Measurements from ENCODE around the gene AREG. TPM values are rescaled to one million over a fixed set of nuclear protein-coding genes. Genes with fewer than 3 reads are reported as not detected.
A peak's percentile ranks its signal among the peaks of the same experiment; 100 is the strongest.

The AREG gene
- total and polyA plus RNA-seq, 9 donors = 0.48 to 146 (median 6.7) TPM

DNA sequence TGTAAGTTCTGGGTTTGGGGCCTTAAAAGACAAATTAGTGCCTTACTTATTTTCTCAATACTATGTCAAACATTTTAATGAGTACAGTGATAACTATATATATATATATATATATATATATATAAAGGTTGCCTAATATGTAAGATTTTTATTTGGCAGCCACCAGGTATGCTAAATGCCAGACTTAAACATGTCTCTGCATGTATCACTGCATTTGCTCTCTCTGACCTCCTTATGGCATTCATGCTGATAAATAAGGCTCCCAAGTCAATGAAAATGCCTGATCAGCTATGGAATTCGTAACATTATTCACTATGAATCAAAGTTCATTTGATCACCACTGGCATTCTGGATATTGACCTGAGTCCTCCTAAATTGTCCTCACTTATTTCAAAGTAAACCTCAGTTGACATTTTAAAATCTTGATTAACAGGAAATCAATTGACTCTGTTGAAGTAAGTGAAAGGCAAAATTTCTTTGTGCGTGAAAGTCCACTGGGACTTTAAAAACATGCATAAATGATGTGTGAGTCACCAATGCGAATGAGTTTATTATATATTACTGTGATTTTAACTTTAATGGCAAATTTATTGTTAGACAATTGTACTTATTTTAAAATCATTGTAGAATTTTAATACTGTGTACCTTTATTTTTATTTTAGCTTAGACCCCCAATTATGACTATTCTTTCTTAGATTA lies 29.2 kb upstream of the AREG start:
- H3K9me3 ChIP-seq = no peaks in the 10 kb centered on the region
- WGBS, 3 donors = 90 to 93% (median 91%) methylated on average over 3 of the region's 3 CpGs
- H3K27ac ChIP-seq = no peak overlapping the region
- intact Hi-C loops (cut with DNase I) = no loop called here
- DNase-seq = no peak
- no peaks in the 10 kb centered on the region for H3K4me1 ChIP-seq (ENCODE audit: insufficient read depth)
- no peak overlapping the region for H3K4me3 ChIP-seq
- no peaks in the 10 kb centered on the region for H3K36me3 ChIP-seq
- H3K27me3 ChIP-seq = no peaks in the 10 kb centered on the region
- TF ChIP-seq POLR2A (IDR thresholded peaks at IDR 0.05) = no peak
- TF ChIP-seq, protein P1, sequence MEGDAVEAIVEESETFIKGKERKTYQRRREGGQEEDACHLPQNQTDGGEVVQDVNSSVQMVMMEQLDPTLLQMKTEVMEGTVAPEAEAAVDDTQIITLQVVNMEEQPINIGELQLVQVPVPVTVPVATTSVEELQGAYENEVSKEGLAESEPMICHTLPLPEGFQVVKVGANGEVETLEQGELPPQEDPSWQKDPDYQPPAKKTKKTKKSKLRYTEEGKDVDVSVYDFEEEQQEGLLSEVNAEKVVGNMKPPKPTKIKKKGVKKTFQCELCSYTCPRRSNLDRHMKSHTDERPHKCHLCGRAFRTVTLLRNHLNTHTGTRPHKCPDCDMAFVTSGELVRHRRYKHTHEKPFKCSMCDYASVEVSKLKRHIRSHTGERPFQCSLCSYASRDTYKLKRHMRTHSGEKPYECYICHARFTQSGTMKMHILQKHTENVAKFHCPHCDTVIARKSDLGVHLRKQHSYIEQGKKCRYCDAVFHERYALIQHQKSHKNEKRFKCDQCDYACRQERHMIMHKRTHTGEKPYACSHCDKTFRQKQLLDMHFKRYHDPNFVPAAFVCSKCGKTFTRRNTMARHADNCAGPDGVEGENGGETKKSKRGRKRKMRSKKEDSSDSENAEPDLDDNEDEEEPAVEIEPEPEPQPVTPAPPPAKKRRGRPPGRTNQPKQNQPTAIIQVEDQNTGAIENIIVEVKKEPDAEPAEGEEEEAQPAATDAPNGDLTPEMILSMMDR (IDR thresholded peaks at IDR 0.05) = no peak
- TF ChIP-seq EP300 (IDR thresholded peaks at IDR 0.05) = no peak

GRCh38 chr4:74418063-74418670 lies 26.8 kb upstream of the AREG start:
- no peaks in the 10 kb centered on the region for H3K9me3 ChIP-seq
- no peaks in the 10 kb centered on the region for H3K4me1 ChIP-seq (ENCODE audit: insufficient read depth)
- no peak for DNase-seq
- TF ChIP-seq POLR2A (IDR thresholded peaks at IDR 0.05) (no peak), EP300 (IDR thresholded peaks at IDR 0.05) (no peak)
- TF ChIP-seq, protein P1 (IDR thresholded peaks at IDR 0.05) = no peak
- H3K4me3 ChIP-seq = no peak overlapping the region
- H3K27ac ChIP-seq = no peak overlapping the region
- H3K27me3 ChIP-seq = no peaks in the 10 kb centered on the region
- H3K36me3 ChIP-seq = no peaks in the 10 kb centered on the region
- intact Hi-C loops (cut with DNase I) = no loop called here
- WGBS, 3 donors = 74 to 86% (median 80%) methylated on average over 6 of the region's 6 CpGs

- Histone ChIP-seq H3K36me3 (no peaks in the 10 kb centered on the region), H3K27me3 (no peaks in the 10 kb centered on the region), H3K4me3 (no peak overlapping the region), H3K9me3 (no peaks in the 10 kb centered on the region), H3K4me1 (ENCODE audit: insufficient read depth) (no peaks in the 10 kb centered on the region), H3K27ac (no peak overlapping the region)
- DNase-seq = no peak
- TF ChIP-seq EP300 (IDR thresholded peaks at IDR 0.05) = no peak
- TF ChIP-seq, protein P1 (IDR thresholded peaks at IDR 0.05) = no peak
- TF ChIP-seq POLR2A (IDR thresholded peaks at IDR 0.05) = no peak
- intact Hi-C loops (cut with DNase I) = no loop called here
- 75 to 88% (median 85%) methylated on average over 5 of the region's 5 CpGs for WGBS, 3 donors
Measured at GRCh38 chr4:74420863-74421262, 24.1 kb upstream of the AREG start.

GRCh38 chr4:74423104-74423503 lies 21.8 kb upstream of the AREG start:
- Histone ChIP-seq H3K36me3 (no peaks in the 10 kb centered on the region), H3K27me3 (no peaks in the 10 kb centered on the region), H3K27ac (no peak overlapping the region), H3K4me1 (ENCODE audit: insufficient read depth) (no peaks in the 10 kb centered on the region), H3K4me3 (no peak overlapping the region), H3K9me3 (no peaks in the 10 kb centered on the region)
- no peak for TF ChIP-seq EP300 (IDR thresholded peaks at IDR 0.05)
- TF ChIP-seq, protein P1 (IDR thresholded peaks at IDR 0.05) = no peak
- no peak for TF ChIP-seq POLR2A (IDR thresholded peaks at IDR 0.05)
- peak in 4 of 5 donors; percentile 29 to 52 (median 42) for DNase-seq
- intact Hi-C loops (cut with DNase I) = no loop called here
- WGBS, 3 donors = 2 to 13% (median 5%) methylated on average over 1 of the region's 1 CpG
